ENCODE data around the gene CD82.
A peak's percentile ranks its signal among the peaks of the same experiment; 100 is the strongest.

Gene CD82

GRCh38 chr11:44567876-44568256 lies 2.4 kb downstream of the CD82 start:
- Histone ChIP-seq H3K4me1 (peaks cover 6 to 79% (median 61%) of the 10 kb centered on the region in 4 donors), H3K36me3 (no peaks in the 10 kb centered on the region), H3K4me3 (peak overlapping the region in 1 of 2 donors; percentile 70), H3K27ac (peak overlapping the region; percentile 67 to 69), H3K9me3 (no peaks in the 10 kb centered on the region), H3K27me3 (no peaks in the 10 kb centered on the region)
- no peak for TF ChIP-seq CTCF (IDR thresholded peaks at IDR 0.05)
- DNase-seq = no peak
- intact Hi-C loops (cut with DNase I; ENCODE audit: low total_unique reads) = loop anchor here (5.0 to 10.0 kb wide), 2 partner anchors 34 to 157 kb away; partner anchors contain the start of gene TSPAN18

- Histone ChIP-seq H3K4me3 (peak overlapping the region in 1 of 2 donors; percentile 70), H3K27me3 (no peaks in the 10 kb centered on the region), H3K4me1 (peaks cover 6 to 76% (median 58%) of the 10 kb centered on the region in 4 donors), H3K36me3 (no peaks in the 10 kb centered on the region), H3K9me3 (no peaks in the 10 kb centered on the region), H3K27ac (peak overlapping the region; percentile 67 to 69)
- intact Hi-C loops (cut with DNase I; ENCODE audit: low total_unique reads) = loop anchor here (5.0 to 10.0 kb wide), 2 partner anchors 34 to 157 kb away; partner anchors contain the start of gene TSPAN18
- no peak for TF ChIP-seq CTCF (IDR thresholded peaks at IDR 0.05)
- no peak for DNase-seq
Measured at GRCh38 chr11:44568331-44568657, 2.8 kb downstream of the CD82 start.

GRCh38 chr11:44568658-44569473 lies 3.4 kb downstream of the CD82 start:
- no peak for TF ChIP-seq CTCF (IDR thresholded peaks at IDR 0.05)
- intact Hi-C loops (cut with DNase I; ENCODE audit: low total_unique reads) = loop anchor here (5.0 to 10.0 kb wide), 2 partner anchors 33 to 156 kb away; partner anchors contain the start of gene TSPAN18
- Histone ChIP-seq H3K9me3 (no peaks in the 10 kb centered on the region), H3K4me1 (peaks cover 6 to 76% (median 56%) of the 10 kb centered on the region in 4 donors), H3K36me3 (no peaks in the 10 kb centered on the region), H3K4me3 (peak overlapping the region; percentile 3 to 31), H3K27me3 (no peaks in the 10 kb centered on the region), H3K27ac (peak overlapping the region; percentile 67 to 69)
- DNase-seq = peak; percentile 83 to 88

GRCh38 chr11:44570411-44571155 lies 5.1 kb downstream of the CD82 start:
- DNase-seq = no peak
- Histone ChIP-seq H3K9me3 (no peaks in the 10 kb centered on the region), H3K27ac (no peak overlapping the region), H3K36me3 (no peaks in the 10 kb centered on the region), H3K27me3 (no peaks in the 10 kb centered on the region), H3K4me3 (no peak overlapping the region), H3K4me1 (peaks cover 0 to 81% (median 57%) of the 10 kb centered on the region in 4 donors)
- TF ChIP-seq CTCF (IDR thresholded peaks at IDR 0.05) = no peak
- intact Hi-C loops (cut with DNase I; ENCODE audit: low total_unique reads) = no loop called here

- H3K27me3 ChIP-seq = no peaks in the 10 kb centered on the region
- H3K4me1 ChIP-seq = peaks cover 0 to 81% (median 47%) of the 10 kb centered on the region in 4 donors
- intact Hi-C loops (cut with DNase I; ENCODE audit: low total_unique reads) = no loop called here
- H3K36me3 ChIP-seq = no peaks in the 10 kb centered on the region
- no peak overlapping the region for H3K27ac ChIP-seq
- H3K9me3 ChIP-seq = no peaks in the 10 kb centered on the region
- no peak for TF ChIP-seq CTCF (IDR thresholded peaks at IDR 0.05)
- H3K4me3 ChIP-seq = no peak overlapping the region
- DNase-seq = no peak
Measured at GRCh38 chr11:44571871-44572270, 6.4 kb downstream of the CD82 start.
